T-helper 17 cell (primary cell): ENCODE data around the gene ADA. TPM values are rescaled to one million over a fixed set of nuclear protein-coding genes. Genes with fewer than 3 reads are reported as not detected.
"Not testable (repeated sequence)": the region's sequence is repeated elsewhere in the genome, so short reads cannot be mapped to it uniquely, and the experiment has no call there.

Experiments used
- ATAC-seq: fragments of 150-1000 bp; cut with Tn5 transposase; 2 replicates; pipeline ENCODE4 v1.10.0; 2021; ENCODE audit warnings: mild to moderate bottlenecking, moderate library complexity
- DNase-seq, 3 donors: peaks; one replicate each; pipeline versions ENCODE4 v3.0.0 to v3.0.0-alpha.2; 2020 to 2021
- H3K9me3 ChIP-seq: one replicate; pipeline ENCODE4 v1.7.0; 2013; ENCODE audit warnings: low read length, mild to moderate bottlenecking; ENCODE audit not compliant: control insufficient read depth, poor library complexity, severe bottlenecking
- H3K27ac Mint-ChIP-seq: one replicate; pipeline ENCODE4 v1.8.0; 2022; ENCODE audit warnings: mild to moderate bottlenecking, moderate library complexity, mixed read lengths
- H3K27me3 Mint-ChIP-seq: one replicate; pipeline ENCODE4 v1.8.0; 2022; ENCODE audit warnings: mixed read lengths
- H3K36me3 Mint-ChIP-seq: one replicate; pipeline ENCODE4 v1.8.0; 2022; ENCODE audit warnings: low read depth, mixed read lengths
- H3K4me1 Mint-ChIP-seq: one replicate; pipeline ENCODE4 v1.8.0; 2022; ENCODE audit warnings: mild to moderate bottlenecking, mixed read lengths
- H3K4me3 Mint-ChIP-seq: one replicate; pipeline ENCODE4 v1.8.0; 2022; ENCODE audit warnings: mild to moderate bottlenecking, moderate library complexity, mixed read lengths
- total RNA-seq, 4 donors: library from RNA in 2 of 4; stranded (reverse) in 2 of 4; gene quantifications; one replicate each; pipeline ENCODE4 v1.2.3 and lab custom pipeline; 2022 to 2026

ADA gene
- total RNA-seq, 2 donors from 2014 or later: 36.0 to 36.1 TPM

DNA sequence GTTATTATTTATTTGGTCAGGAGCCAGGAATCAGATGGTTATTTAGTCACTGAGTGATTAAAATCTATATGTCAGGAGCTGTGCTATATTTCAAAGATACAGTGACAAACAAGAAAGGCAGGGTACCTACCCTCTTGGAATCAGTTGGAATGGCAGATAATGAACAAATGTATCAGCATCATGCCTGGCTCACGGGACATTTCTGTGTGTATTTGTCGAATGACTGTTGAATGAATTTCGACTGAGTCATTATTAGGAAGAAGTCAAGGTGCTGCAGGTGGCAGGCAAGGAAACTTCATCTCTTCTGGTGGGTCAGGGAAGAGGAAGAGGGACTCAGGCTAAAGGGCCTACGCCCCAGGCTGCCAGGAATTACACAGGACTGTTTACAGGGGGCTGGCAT lies 55.5 kb downstream of the ADA start:
- Mint-ChIP-seq H3K4me1 (peaks cover 14% of the 10 kb centered on the region), H3K36me3 (no peaks in the 10 kb centered on the region), H3K27ac (peak overlapping the region; percentile 11), H3K27me3 (peaks cover 7% of the 10 kb centered on the region), H3K4me3 (no peak overlapping the region)
- no peak for DNase-seq
- no peak for ATAC-seq
- H3K9me3 ChIP-seq: no peaks in the 10 kb centered on the region

DNA sequence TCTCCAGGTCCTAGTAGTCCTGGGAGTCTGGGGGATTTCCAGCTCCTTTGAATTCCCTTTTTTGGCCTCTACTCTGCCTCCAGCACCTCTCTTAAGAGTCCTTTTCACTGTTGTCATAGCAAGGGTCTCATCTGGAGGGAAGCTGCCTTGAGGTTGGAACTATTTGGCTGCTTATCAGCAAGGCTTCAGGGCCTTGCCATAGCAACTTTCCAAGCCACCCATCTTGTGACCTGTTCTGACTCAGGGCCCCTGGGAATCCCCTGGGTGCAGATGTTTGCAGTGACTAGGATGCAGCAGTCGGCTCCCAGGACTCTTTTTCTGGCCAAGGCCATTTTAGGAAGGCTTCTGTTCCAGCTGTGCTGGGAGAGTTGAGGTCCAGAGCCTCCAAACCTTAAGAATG lies 56.8 kb downstream of the ADA start:
- Mint-ChIP-seq H3K4me3 (no peak overlapping the region), H3K36me3 (no peaks in the 10 kb centered on the region), H3K27ac (no peak overlapping the region), H3K4me1 (peaks cover 11% of the 10 kb centered on the region), H3K27me3 (peaks cover under 1% of the 10 kb centered on the region)
- ATAC-seq: no peak
- DNase-seq: no peak
- no peaks in the 10 kb centered on the region for H3K9me3 ChIP-seq

DNA sequence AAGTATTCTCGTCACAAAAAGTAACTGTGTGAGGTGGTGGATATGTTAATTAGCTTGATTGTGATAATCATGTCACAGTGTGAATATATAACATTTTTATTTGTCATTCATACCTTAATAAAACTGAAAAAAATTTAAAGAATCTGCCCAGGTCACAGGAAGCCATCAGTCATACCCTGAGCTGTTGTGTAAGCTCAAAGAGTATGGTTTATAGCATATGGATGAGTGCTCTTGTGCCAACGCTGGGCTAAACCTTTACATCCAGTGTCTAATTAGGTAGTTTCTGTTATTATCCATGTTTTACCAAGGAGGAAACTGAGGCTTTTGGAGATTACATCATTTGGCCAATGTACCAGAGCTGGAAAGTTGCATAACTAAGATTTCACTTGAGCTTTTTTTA lies 57.7 kb downstream of the ADA start:
- ATAC-seq (no peak), DNase-seq (no peak)
- H3K27me3 Mint-ChIP-seq: no peaks in the 10 kb centered on the region
- peaks cover 11% of the 10 kb centered on the region for H3K4me1 Mint-ChIP-seq
- no peak overlapping the region for H3K27ac Mint-ChIP-seq
- H3K36me3 Mint-ChIP-seq: no peaks in the 10 kb centered on the region
- no peaks in the 10 kb centered on the region for H3K9me3 ChIP-seq
- no peak overlapping the region for H3K4me3 Mint-ChIP-seq

DNA sequence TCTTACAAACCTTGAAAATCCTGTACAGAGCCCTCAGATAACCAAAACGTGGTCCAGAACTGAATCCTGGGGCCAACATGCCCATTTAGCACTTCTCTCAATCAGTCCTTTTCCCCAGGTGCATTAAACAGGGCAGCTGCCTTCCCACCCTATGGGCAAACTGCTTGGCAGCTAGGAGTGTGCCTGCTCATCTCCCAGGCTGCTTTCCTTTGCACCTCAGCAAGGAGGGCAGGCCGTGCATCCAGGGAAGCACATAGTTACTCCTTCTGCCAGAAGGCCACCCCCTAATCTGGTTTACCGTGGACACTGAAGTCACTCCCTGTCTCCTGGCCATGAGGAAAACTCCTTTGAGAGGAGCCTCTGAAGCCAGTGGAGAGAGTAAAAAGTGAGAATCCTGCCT lies 59.1 kb downstream of the ADA start:
- no peak for DNase-seq
- H3K9me3 ChIP-seq: no peaks in the 10 kb centered on the region
- H3K4me3 Mint-ChIP-seq: no peak overlapping the region
- no peak for ATAC-seq
- H3K27me3 Mint-ChIP-seq: peaks cover 5% of the 10 kb centered on the region
- H3K36me3 Mint-ChIP-seq: no peaks in the 10 kb centered on the region
- no peak overlapping the region for H3K27ac Mint-ChIP-seq
- peaks cover 4% of the 10 kb centered on the region for H3K4me1 Mint-ChIP-seq

DNA sequence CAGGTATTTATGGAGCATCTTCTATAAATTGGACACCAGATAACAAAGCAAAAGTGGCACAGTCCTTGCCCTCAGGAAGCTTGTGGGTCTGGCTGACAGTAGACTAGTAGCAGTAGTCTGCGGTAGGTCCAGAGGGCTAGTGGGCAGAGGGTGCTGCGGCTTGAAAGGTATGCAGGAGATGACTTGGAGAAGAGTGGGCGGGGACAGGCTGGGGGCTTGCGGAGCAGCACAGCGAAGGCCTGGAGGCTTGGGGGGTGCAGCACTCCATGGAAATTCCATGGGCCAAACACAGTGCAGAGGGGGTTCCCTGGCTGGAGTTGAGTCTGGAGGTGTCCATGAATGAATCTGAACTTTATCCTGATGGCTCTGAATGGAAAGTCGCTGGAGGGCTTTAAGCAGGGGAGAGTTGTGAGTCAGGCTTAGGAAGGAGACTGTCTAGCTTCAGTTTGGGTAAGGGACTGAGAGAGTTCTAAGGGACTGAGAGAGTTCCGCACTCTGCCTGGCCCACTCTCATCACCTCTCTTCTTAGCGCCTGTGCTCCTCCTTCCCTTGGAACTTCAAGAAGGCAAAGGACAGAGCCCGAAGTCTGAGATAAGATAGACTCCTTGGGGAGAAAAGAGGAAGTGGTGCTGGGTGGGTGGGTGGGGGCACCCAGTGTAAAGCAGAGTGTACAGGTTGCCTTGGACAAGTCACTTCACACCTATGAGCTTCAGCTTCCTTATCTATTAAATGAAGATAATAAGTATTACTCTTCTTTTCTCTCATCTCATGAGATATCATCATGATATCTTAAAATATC lies 60.3 kb downstream of the ADA start:
- DNase-seq: no peak
- no peaks in the 10 kb centered on the region for H3K36me3 Mint-ChIP-seq
- ATAC-seq: no peak
- no peak overlapping the region for H3K27ac Mint-ChIP-seq
- H3K4me3 Mint-ChIP-seq: no peak overlapping the region
- H3K4me1 Mint-ChIP-seq: peaks cover 4% of the 10 kb centered on the region
- H3K9me3 ChIP-seq: no peaks in the 10 kb centered on the region
- peaks cover 5% of the 10 kb centered on the region for H3K27me3 Mint-ChIP-seq

DNA sequence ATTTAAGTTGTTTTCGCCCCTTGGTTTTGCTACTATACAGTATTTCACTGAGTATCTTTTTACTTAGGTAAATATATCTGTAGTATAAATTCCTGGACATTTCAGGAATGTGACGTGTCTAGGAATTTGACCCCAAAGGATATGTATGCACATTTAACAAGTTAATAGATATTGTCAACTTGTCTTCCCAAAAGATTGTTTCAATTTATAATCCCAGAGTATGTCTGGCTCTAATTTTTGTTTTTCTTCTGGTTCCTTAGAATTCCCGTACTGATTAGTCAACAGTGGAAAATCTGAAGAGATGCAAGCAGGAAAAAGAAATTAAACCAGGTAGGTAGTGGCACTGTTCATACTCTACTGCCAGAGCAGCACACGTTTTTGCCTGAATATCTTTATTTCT lies 62.0 kb downstream of the ADA start:
- ATAC-seq: no peak
- no peak for DNase-seq
- peaks cover 5% of the 10 kb centered on the region for H3K27me3 Mint-ChIP-seq
- H3K9me3 ChIP-seq: no peaks in the 10 kb centered on the region
- no peaks in the 10 kb centered on the region for H3K36me3 Mint-ChIP-seq
- H3K27ac Mint-ChIP-seq: no peak overlapping the region
- H3K4me3 Mint-ChIP-seq: no peak overlapping the region
- H3K4me1 Mint-ChIP-seq: peaks cover 4% of the 10 kb centered on the region

DNA sequence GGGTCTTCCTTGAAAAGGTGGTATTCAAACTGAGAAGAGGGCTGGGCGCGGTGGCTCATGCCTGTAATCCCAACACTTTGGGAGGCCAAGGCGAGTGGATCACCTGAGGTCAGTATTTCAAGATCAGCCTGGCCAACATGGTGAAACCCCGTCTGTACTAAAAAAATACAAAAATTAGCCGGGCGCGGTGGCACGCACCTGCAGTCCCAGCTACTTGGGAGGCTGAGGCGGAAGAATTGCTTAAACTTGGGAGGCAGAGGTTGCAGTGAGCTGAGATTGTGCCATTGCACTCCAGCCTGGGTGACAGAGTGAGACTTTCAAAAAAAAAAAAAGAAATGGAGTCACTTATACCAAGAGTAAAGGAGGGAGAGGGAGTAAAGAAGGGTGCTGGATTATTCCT lies 63.2 kb downstream of the ADA start:
- not testable (repeated sequence) for H3K27ac Mint-ChIP-seq

GRCh38 chr20:44587035-44587980 lies 64.2 kb downstream of the ADA start:
- no peak for ATAC-seq
- DNase-seq: no peak
- Mint-ChIP-seq H3K36me3 (no peaks in the 10 kb centered on the region), H3K27me3 (peaks cover 6% of the 10 kb centered on the region), H3K4me3 (no peak overlapping the region), H3K27ac (no peak overlapping the region), H3K4me1 (peaks cover 4% of the 10 kb centered on the region)
- H3K9me3 ChIP-seq: no peaks in the 10 kb centered on the region

More for the DNA sequence above, 63.2 kb downstream of the ADA start:
- not testable (repeated sequence) for ATAC-seq, H3K4me3 Mint-ChIP-seq, H3K4me1 Mint-ChIP-seq, H3K27me3 Mint-ChIP-seq, H3K36me3 Mint-ChIP-seq, H3K9me3 ChIP-seq, DNase-seq

GRCh38 chr20:44586289-44586911 lies 65.1 kb downstream of the ADA start:
- Mint-ChIP-seq H3K36me3 (no peaks in the 10 kb centered on the region), H3K4me1 (peaks cover 10% of the 10 kb centered on the region), H3K4me3 (no peak overlapping the region), H3K27ac (no peak overlapping the region), H3K27me3 (peaks cover 15% of the 10 kb centered on the region)
- ATAC-seq (peak; percentile 80), DNase-seq (no peak)
- H3K9me3 ChIP-seq: no peaks in the 10 kb centered on the region

- H3K36me3 Mint-ChIP-seq: no peaks in the 10 kb centered on the region
- H3K4me3 Mint-ChIP-seq: peak overlapping the region; percentile 57
- no peaks in the 10 kb centered on the region for H3K9me3 ChIP-seq
- ATAC-seq: no peak
- H3K4me1 Mint-ChIP-seq: peaks cover 14% of the 10 kb centered on the region
- H3K27ac Mint-ChIP-seq: no peak overlapping the region
- H3K27me3 Mint-ChIP-seq: peaks cover 25% of the 10 kb centered on the region
- DNase-seq: no peak
These were observed 66.2 kb downstream of the ADA start for GRCh38 chr20:44585057-44585963.

GRCh38 chr20:44584162-44584561 lies 67.3 kb downstream of the ADA start:
- Mint-ChIP-seq H3K27me3 (peaks cover 30% of the 10 kb centered on the region), H3K4me1 (peaks cover 19% of the 10 kb centered on the region), H3K4me3 (no peak overlapping the region), H3K27ac (no peak overlapping the region), H3K36me3 (no peaks in the 10 kb centered on the region)
- H3K9me3 ChIP-seq: no peaks in the 10 kb centered on the region
- ATAC-seq (no peak), DNase-seq (no peak)

- Mint-ChIP-seq H3K4me1 (peaks cover 20% of the 10 kb centered on the region), H3K36me3 (no peaks in the 10 kb centered on the region), H3K27me3 (peaks cover 30% of the 10 kb centered on the region), H3K4me3 (peak overlapping the region; percentile 5), H3K27ac (no peak overlapping the region)
- ATAC-seq: no peak
- no peak for DNase-seq
- H3K9me3 ChIP-seq: no peaks in the 10 kb centered on the region
These were observed 68.3 kb downstream of the ADA start for GRCh38 chr20:44583157-44583556.
